Measurements from ENCODE around the gene AGO1.

- no peak for TF ChIP-seq CTCF (IDR thresholded peaks at IDR 0.05)
- no peak for TF ChIP-seq POLR2A (IDR thresholded peaks at IDR 0.05)
Measured at GRCh38 chr1:35914717-35915116, 31.7 kb downstream of the AGO1 start.

Measured in heart left ventricle (tissue), 13 donors.